ENCODE measurements around the gene BUB1B.

Gene BUB1B

GRCh38 chr15:40269604-40270003, 108.7 kb downstream of the BUB1B start:
- Histone ChIP-seq H3K9ac (ENCODE audit: low read length) (no peak overlapping the region), H3K9me2 (replicated peaks; ENCODE audit: insufficient read depth, low read length) (no peaks in the 10 kb centered on the region), H3K27me3 (replicated peaks; ENCODE audit: insufficient read depth, low read length) (no peaks in the 10 kb centered on the region), H3K36me3 (replicated peaks; ENCODE audit: insufficient read depth, low read length) (no peaks in the 10 kb centered on the region), H3K4me1 (ENCODE audit: low read length) (no peaks in the 10 kb centered on the region), H3F3A (ENCODE audit: insufficient read depth, low read length) (no peaks in the 10 kb centered on the region), H3K9me3 (replicated peaks; ENCODE audit: insufficient read depth, low read length) (no peaks in the 10 kb centered on the region), H2AFZ (ENCODE audit: low read length) (no peak overlapping the region), H3K4me2 (ENCODE audit: low read depth, low read length) (no peak overlapping the region), H3K27ac (ENCODE audit: low read length) (no peak overlapping the region), H4K20me1 (ENCODE audit: insufficient read depth, low read length) (no peaks in the 10 kb centered on the region), H3K79me2 (ENCODE audit: low read length) (no peaks in the 10 kb centered on the region), H3K4me3 (ENCODE audit: low read length) (no peak overlapping the region)
- no peak for DNase-seq
- TF ChIP-seq EZH2phosphoT487 (IDR thresholded peaks at IDR 0.05; ENCODE audit: low read length) (no peak), EZH2 (optimal IDR thresholded peaks at IDR 0.05; ENCODE audit: low read depth, low read length) (no peak)
- TF ChIP-seq, protein P1, sequence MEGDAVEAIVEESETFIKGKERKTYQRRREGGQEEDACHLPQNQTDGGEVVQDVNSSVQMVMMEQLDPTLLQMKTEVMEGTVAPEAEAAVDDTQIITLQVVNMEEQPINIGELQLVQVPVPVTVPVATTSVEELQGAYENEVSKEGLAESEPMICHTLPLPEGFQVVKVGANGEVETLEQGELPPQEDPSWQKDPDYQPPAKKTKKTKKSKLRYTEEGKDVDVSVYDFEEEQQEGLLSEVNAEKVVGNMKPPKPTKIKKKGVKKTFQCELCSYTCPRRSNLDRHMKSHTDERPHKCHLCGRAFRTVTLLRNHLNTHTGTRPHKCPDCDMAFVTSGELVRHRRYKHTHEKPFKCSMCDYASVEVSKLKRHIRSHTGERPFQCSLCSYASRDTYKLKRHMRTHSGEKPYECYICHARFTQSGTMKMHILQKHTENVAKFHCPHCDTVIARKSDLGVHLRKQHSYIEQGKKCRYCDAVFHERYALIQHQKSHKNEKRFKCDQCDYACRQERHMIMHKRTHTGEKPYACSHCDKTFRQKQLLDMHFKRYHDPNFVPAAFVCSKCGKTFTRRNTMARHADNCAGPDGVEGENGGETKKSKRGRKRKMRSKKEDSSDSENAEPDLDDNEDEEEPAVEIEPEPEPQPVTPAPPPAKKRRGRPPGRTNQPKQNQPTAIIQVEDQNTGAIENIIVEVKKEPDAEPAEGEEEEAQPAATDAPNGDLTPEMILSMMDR (IDR thresholded peaks at IDR 0.05; ENCODE audit: low read length) = no peak

GRCh38 chr15:40270246-40270995, 109.6 kb downstream of the BUB1B start:
- H3K79me2 ChIP-seq (ENCODE audit: low read length) = no peaks in the 10 kb centered on the region
- H3K36me3 ChIP-seq (replicated peaks; ENCODE audit: insufficient read depth, low read length) = no peaks in the 10 kb centered on the region
- H3K9me2 ChIP-seq (replicated peaks; ENCODE audit: insufficient read depth, low read length) = no peaks in the 10 kb centered on the region
- H3K27ac ChIP-seq (ENCODE audit: low read length) = no peak overlapping the region
- no peak overlapping the region for H3K4me3 ChIP-seq (ENCODE audit: low read length)
- TF ChIP-seq, protein P1 (IDR thresholded peaks at IDR 0.05; ENCODE audit: low read length) = no peak
- TF ChIP-seq EZH2phosphoT487 (IDR thresholded peaks at IDR 0.05; ENCODE audit: low read length) (no peak), EZH2 (optimal IDR thresholded peaks at IDR 0.05; ENCODE audit: low read depth, low read length) (no peak)
- no peaks in the 10 kb centered on the region for H4K20me1 ChIP-seq (ENCODE audit: insufficient read depth, low read length)
- no peak overlapping the region for H2AFZ ChIP-seq (ENCODE audit: low read length)
- no peaks in the 10 kb centered on the region for H3K27me3 ChIP-seq (replicated peaks; ENCODE audit: insufficient read depth, low read length)
- no peak overlapping the region for H3K4me2 ChIP-seq (ENCODE audit: low read depth, low read length)
- no peak overlapping the region for H3K9ac ChIP-seq (ENCODE audit: low read length)
- no peaks in the 10 kb centered on the region for H3K9me3 ChIP-seq (replicated peaks; ENCODE audit: insufficient read depth, low read length)
- H3K4me1 ChIP-seq (ENCODE audit: low read length) = no peaks in the 10 kb centered on the region
- no peaks in the 10 kb centered on the region for H3F3A ChIP-seq (ENCODE audit: insufficient read depth, low read length)
- no peak for DNase-seq

Data from MM.1S (cell line).